ENCODE measurements around the gene DYNC1I2. TPM values are rescaled to one million over a fixed set of nuclear protein-coding genes. Genes with fewer than 3 reads are reported as not detected.
A peak's percentile ranks its signal among the peaks of the same experiment; 100 is the strongest.

Gene DYNC1I2
- total RNA-seq: 52.0 and 54.6 TPM in 2 replicates

GRCh38 chr2:171687287-171688128, at the start of gene DYNC1I2:
DYNC1I2 (plus strand) TSS chr2:171687469; CDS start chr2:171690156, 2,687 bp downstream.
- peaks cover 27% of the 10 kb centered on the region for H3K36me3 Mint-ChIP-seq (ENCODE audit: low read depth)
- peak within 1 kb of the TSS; percentile 88 for H3K27ac Mint-ChIP-seq
- H3K4me1 Mint-ChIP-seq: peaks cover 17% of the 10 kb centered on the region
- ChIA-PET POLR2A (interaction anchor here (0.5 to 1.9 kb wide), 5 partner anchors 20 to 282 kb away, joined by 3 to 7 read pairs (median 4); partner anchors contain the start of gene HAT1), CTCF (interaction anchor here (1.0 to 1.3 kb wide), 2 partner anchors 18 to 89 kb away, joined by 3 to 4 read pairs; no protein-coding TSS in a partner anchor)
- intact Hi-C loops (cut with micrococcal nuclease): loop anchor here (1.0 to 10.0 kb wide), 9 partner anchors 113 to 869 kb away; partner anchors contain the start of genes DCAF17, DLX2, GORASP2 and HAT1
- peak within 1 kb of the TSS; percentile 95 for H3K4me3 Mint-ChIP-seq
- no peak for TF ChIP-seq CTCF (IDR thresholded peaks at IDR 0.05)
- peak; percentile 87 for ATAC-seq (ENCODE audit: low read depth)
- DNase-seq: peak; percentile 70
- no peaks in the 10 kb centered on the region for H3K9me3 Mint-ChIP-seq
- H3K27me3 Mint-ChIP-seq: peaks cover 2% of the 10 kb centered on the region

GRCh38 chr2:171651667-171652415, 35.4 kb upstream of the DYNC1I2 start:
- Mint-ChIP-seq H3K27ac (no peak overlapping the region), H3K27me3 (peaks cover 21% of the 10 kb centered on the region), H3K9me3 (peaks cover 12% of the 10 kb centered on the region), H3K4me3 (no peak overlapping the region), H3K36me3 (ENCODE audit: low read depth) (no peaks in the 10 kb centered on the region), H3K4me1 (peaks cover 17% of the 10 kb centered on the region)
- ATAC-seq (ENCODE audit: low read depth): no peak
- TF ChIP-seq CTCF (IDR thresholded peaks at IDR 0.05): no peak
- intact Hi-C loops (cut with micrococcal nuclease): no loop called here
- no peak for DNase-seq
- ChIA-PET CTCF (no interaction called here), POLR2A (no interaction called here)

- Mint-ChIP-seq H3K36me3 (ENCODE audit: low read depth) (no peaks in the 10 kb centered on the region), H3K27me3 (peaks cover 21% of the 10 kb centered on the region), H3K27ac (no peak overlapping the region), H3K9me3 (peaks cover 12% of the 10 kb centered on the region), H3K4me1 (peaks cover 17% of the 10 kb centered on the region), H3K4me3 (no peak overlapping the region)
- intact Hi-C loops (cut with micrococcal nuclease): no loop called here
- TF ChIP-seq CTCF (IDR thresholded peaks at IDR 0.05): no peak
- CTCF ChIA-PET: interaction anchor here (0.8 kb wide), 1 partner anchor 15 kb away, joined by 3 read pairs; no protein-coding TSS in a partner anchor
- POLR2A ChIA-PET: no interaction called here
- ATAC-seq (ENCODE audit: low read depth) (peak; percentile 75), DNase-seq (no peak)
Measured at GRCh38 chr2:171652416-171652785, 34.9 kb upstream of the DYNC1I2 start.

- Mint-ChIP-seq H3K27me3 (no peaks in the 10 kb centered on the region), H3K4me1 (peaks cover 17% of the 10 kb centered on the region), H3K36me3 (ENCODE audit: low read depth) (no peaks in the 10 kb centered on the region), H3K27ac (peak overlapping the region; percentile 79), H3K9me3 (peaks cover 4% of the 10 kb centered on the region), H3K4me3 (peak overlapping the region; percentile 44)
- intact Hi-C loops (cut with micrococcal nuclease): no loop called here
- TF ChIP-seq CTCF (IDR thresholded peaks at IDR 0.05): no peak
- ATAC-seq (ENCODE audit: low read depth) (no peak), DNase-seq (no peak)
- ChIA-PET CTCF (interaction anchor here (1.4 kb wide), 1 partner anchor 49 kb away, joined by 4 read pairs; no protein-coding TSS in a partner anchor), POLR2A (no interaction called here)
Measured at GRCh38 chr2:171655586-171655985, 31.7 kb upstream of the DYNC1I2 start.

GRCh38 chr2:171667041-171667440, 20.2 kb upstream of the DYNC1I2 start:
- no peak for DNase-seq
- ChIA-PET CTCF (interaction anchor here (0.9 kb wide), 1 partner anchor 14 kb away, joined by 3 read pairs; no protein-coding TSS in a partner anchor), POLR2A (no interaction called here)
- Mint-ChIP-seq H3K27me3 (peaks cover 13% of the 10 kb centered on the region), H3K36me3 (ENCODE audit: low read depth) (no peaks in the 10 kb centered on the region), H3K4me3 (no peak overlapping the region), H3K4me1 (no peaks in the 10 kb centered on the region), H3K27ac (no peak overlapping the region), H3K9me3 (no peaks in the 10 kb centered on the region)
- TF ChIP-seq CTCF (IDR thresholded peaks at IDR 0.05): no peak
- intact Hi-C loops (cut with micrococcal nuclease): no loop called here
- ATAC-seq (ENCODE audit: low read depth): no peak
